OCI-LY7 (cell line): ENCODE results near the gene TOPAZ1.

Experiments
- EZH2phosphoT487 ChIP-seq: fragments of 200-600 bp; sonication (generic); IDR thresholded peaks from 2 replicates; pipeline ENCODE4 v1.6.1; 2018; ENCODE audit warnings: low read depth, borderline replicate concordance, mild to moderate bottlenecking, mixed run types, antibody characterized with exemption, low read length, moderate library complexity, mixed read lengths
- TF ChIP-seq, protein P1 (sequence below): fragments of 200-600 bp; sonication (generic); conservative IDR thresholded peaks from 2 replicates; pipeline ENCODE4 v1.5.1; 2014; ENCODE audit warnings: mild to moderate bottlenecking, antibody characterized with exemption, low read length, moderate library complexity, mixed read lengths

DNA sequence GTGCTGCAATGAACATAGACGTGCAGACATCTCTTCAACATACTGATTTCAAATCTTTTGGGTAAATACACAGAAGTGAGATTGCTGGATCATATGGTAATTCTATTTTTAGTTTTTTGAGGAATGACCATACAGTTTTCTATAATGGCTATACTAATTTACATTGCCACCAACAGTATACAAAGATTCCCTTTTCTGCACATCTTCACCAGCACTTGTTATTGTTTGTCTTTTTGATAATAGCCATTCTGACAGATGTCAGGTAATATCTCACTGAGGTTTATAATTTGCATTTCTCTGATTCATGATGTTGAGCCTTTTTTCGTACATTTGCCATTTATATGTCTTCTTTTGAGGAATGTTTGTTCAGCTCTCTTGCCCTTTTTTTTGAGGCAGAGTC is 30.5 kb downstream of the TOPAZ1 start:
- TF ChIP-seq, protein P1, sequence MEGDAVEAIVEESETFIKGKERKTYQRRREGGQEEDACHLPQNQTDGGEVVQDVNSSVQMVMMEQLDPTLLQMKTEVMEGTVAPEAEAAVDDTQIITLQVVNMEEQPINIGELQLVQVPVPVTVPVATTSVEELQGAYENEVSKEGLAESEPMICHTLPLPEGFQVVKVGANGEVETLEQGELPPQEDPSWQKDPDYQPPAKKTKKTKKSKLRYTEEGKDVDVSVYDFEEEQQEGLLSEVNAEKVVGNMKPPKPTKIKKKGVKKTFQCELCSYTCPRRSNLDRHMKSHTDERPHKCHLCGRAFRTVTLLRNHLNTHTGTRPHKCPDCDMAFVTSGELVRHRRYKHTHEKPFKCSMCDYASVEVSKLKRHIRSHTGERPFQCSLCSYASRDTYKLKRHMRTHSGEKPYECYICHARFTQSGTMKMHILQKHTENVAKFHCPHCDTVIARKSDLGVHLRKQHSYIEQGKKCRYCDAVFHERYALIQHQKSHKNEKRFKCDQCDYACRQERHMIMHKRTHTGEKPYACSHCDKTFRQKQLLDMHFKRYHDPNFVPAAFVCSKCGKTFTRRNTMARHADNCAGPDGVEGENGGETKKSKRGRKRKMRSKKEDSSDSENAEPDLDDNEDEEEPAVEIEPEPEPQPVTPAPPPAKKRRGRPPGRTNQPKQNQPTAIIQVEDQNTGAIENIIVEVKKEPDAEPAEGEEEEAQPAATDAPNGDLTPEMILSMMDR, result no peak
- TF ChIP-seq EZH2phosphoT487, result no peak
